KBM-7 (cell line): ENCODE data around the gene ATG5.
A peak's percentile ranks its signal among the peaks of the same experiment; 100 is the strongest.

ENCODE experiments used
- DNase-seq: peaks from one replicate; pipeline ENCODE4 v3.0.0-alpha.2; 2015
- in situ Hi-C: fragments of 300-500 bp; cut with MboI; formaldehyde crosslinking; loops from 2 replicates; pipeline ENCODE4 v1.14.3; 2020; ENCODE audit warnings: low sequenced_read_pairs, low pct_unique_long_range_greater_than_20kb, mixed read lengths

Gene ATG5

GRCh38 chr6:106318061-106318460 is 7.5 kb downstream of the ATG5 start:
- DNase-seq = no peak
- in situ Hi-C loops = no loop called here

GRCh38 chr6:106316375-106316766 is 9.2 kb downstream of the ATG5 start:
- in situ Hi-C loops = no loop called here
- no peak for DNase-seq

DNA sequence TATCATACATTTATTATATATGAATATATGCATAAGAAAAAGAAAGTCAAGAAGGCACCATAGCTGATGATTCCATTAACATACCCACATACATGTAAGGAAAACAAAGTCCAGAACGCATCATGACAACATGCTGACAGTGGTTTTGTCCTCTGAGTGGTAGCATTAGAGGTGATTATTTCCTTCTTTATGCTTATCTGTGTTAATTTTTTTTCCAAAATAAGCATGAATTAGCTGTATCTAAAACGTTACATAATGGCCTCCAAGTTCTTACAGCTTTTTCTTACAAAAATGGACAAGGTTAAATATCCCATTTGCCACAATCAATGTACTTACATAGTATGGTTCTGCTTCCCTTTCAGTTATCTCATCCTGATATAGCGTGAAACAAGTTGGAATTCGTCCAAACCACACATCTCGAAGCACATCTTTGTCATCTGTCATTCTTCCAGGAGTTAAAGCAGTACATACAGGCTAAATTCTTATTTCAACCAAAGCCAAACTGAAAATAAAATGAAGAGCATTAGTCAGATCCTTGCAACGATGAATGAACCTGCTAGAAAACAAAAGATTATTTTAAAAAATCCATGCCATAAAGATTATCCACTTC is 9.7 kb downstream of the ATG5 start:
- in situ Hi-C loops = no loop called here
- DNase-seq = peak; percentile 73

DNA sequence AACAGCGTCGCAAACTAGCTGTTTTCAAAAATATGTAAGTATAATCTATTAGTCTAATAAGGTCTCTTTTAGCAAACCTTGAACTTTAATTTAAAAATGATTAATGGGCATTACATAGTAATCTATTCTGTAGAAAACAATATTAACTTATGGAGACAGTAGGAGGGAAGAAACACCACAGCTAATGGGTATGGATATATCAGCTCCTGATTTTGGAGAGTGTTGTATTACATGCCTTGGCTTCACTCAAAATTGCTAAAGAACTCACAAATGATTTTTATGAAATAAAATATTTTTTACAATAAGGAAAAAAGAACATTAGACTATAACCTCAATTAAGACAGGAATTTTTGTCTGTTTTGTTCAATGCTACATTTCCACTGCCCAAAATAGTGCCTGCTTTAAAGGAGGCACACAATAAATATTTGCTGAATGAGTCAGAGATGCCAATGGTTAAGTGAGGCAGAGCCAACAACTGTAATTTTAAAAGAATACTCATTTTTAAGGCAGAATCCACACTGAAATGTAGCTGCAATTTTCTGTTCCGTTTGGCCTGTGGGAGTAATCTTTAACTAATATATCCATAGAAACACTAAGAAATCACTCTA is 15.7 kb downstream of the ATG5 start:
- no peak for DNase-seq
- in situ Hi-C loops = no loop called here

DNA sequence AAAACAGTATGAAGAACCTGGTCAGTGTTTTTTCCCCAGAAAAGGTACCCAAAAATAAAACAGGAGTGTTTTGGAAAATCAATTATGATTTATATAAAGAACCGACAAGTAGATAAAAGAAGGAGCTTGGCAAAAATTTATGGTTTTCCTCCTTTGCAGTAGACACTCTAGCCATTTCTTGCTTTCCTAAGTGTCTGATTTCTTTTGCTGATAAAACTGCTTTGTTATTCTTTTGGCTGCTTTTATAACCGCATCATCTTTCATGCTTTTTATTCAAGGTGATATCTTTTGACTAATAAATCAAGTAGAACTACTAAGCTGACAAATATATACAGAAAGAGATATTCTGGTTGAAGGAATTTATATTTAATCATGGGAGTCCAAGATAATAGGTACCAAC is 16.6 kb downstream of the ATG5 start:
- DNase-seq = no peak
- in situ Hi-C loops = no loop called here

DNA sequence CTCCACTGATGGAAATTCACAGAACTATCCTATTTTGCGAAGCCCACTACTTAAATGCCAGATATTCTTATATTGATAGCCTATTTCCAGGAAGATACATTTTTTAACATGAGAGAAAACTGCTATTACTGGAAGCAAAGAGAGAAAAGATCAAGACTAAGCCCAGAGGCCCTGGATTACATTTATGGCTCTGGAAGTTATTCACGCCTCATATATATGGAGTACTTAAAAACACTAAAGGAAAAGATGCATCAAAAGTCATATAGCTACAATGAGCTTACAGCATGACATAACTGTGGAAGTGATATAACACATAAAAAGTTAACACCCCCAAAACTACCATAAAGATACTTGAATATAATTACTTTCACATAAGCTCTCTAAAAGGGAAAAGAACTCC is 19.8 kb downstream of the ATG5 start:
- in situ Hi-C loops = no loop called here
- no peak for DNase-seq

DNA sequence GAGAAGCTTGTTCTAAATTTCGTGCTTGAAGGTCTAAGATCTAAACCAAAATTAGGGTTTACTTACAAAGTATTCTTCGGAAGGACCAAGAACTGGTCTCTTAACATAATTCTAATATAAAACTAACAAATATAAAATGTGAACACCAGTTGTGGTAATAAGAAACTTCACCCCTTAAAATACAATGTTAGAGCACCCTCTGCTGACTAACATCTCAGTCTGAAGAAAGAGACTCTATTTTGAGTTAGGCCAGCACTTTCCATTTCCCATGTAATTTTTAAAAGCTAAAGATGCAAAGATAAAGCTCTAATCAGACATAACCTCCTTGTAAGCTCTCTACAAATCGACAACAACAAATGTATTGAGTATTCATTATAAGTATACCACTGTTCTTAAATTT is 24.6 kb downstream of the ATG5 start:
- in situ Hi-C loops = no loop called here

DNA sequence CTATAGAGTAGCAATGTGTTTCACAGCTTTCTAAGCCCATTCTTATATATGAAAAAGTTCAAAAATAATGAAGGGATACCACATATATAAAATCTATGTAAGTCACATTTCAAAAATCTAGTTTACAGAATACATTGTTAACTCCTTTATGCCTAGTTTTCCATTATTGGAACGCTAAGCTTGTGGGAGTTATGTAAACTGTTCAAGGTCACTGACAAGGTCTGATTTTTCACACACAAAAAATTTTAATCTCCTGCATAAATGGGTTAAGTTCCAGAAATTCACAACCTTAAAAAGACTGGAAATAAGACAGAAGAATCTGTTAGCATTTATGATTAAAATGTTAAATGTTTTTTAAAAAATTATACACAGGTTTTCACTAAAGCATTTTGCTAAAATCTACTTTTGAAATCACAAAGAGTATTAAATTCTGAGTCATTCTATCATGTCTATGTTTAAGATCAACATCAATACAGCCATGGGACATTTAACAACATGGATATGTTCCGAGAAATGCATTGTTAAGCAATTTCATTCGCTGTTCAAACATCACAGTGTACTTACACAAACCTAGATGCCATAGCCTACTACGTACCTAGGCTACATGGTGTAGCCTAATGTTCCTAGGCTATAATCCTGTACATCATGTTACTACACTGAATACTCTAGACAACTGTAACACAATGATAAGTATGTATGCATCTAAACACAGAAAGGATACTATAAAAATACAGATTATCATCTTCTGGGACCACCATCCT is 25.4 kb downstream of the ATG5 start:
- DNase-seq = no peak
- in situ Hi-C loops = no loop called here

More for the DNA sequence above, 24.6 kb downstream of the ATG5 start:
- DNase-seq = peak; percentile 29

DNA sequence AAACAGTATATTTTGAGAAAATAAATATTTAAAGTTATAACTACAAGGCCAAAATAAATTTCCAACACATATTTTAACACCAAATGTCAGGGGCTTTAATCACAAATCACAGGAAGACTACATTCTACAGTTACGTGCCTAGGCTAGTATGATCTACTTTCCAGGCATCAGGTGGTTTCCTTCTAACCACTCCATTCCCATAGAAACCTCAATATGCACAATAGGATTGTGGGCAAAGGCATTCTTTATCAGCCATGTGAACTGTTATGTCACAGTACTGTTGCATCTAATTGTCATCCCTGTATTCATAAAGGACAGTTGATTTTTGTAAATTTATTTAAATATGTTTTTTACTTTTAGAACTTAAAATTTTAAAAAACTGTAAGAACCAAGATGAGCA is 32.4 kb downstream of the ATG5 start:
- in situ Hi-C loops = no loop called here
- no peak for DNase-seq

DNA sequence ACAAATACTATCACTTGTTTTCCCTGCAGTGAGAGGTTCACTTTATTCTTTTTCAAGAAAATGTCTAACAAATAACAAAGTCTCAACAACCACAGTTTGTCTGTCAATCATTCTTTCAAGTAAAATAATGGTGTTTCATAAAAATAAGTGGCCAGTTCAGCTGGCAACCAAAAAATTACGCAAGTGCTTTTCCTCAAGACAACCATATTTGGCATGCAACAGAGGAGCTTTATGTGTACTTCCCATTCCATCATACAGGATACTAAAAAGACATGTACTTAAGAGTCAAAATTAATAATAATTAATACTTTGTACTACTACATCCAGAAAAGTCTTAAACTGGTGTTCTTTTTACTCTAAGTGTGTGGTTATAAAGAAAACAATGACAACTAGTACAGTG is 34.6 kb downstream of the ATG5 start:
- in situ Hi-C loops = no loop called here
- DNase-seq = no peak

- in situ Hi-C loops = no loop called here
- no peak for DNase-seq
These were observed 35.5 kb downstream of the ATG5 start for GRCh38 chr6:106290032-106290431.

- DNase-seq = no peak
- in situ Hi-C loops = no loop called here
These were observed 38.3 kb downstream of the ATG5 start for GRCh38 chr6:106287215-106287614.

GRCh38 chr6:106286746-106287145 is 38.8 kb downstream of the ATG5 start:
- DNase-seq = no peak
- in situ Hi-C loops = no loop called here

DNA sequence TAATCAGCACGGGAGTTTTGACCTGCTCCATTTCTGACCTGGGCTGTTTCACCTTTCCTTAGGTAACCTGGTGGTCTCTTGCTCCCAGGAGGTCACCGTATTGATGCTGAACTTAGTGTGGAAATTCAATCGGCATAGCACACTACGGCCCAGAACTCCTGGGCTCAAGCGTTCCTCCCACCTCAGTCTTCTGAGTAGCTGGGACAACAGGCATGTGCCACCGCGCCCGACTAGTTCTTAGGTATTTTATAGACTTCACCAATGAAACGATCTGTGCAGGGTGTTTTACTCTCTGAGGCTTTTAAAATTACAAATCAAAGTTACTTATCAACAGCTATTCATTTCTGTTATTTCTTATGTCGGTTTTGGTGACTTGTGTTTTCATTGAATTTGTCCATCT is 42.1 kb downstream of the ATG5 start:
- DNase-seq = no peak
- in situ Hi-C loops = no loop called here

DNA sequence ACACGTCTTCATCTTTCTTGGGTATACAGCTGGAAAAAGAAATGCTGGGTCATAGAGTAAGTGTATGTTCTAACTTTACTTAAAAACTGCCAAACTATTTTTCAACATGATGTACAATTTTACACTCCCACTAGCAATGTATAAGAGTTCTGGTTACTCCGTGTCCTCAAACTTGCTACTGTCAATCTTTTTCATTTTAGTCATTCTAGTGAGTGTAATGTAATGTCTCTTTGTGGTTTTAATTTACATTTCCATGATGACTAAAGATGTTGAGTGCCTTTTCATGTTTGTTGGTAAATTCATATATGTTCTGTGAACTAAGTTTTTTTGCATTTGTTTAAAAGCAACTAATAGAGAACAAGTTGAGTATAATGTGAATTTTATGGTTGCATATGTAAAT is 43.9 kb downstream of the ATG5 start:
- DNase-seq = no peak
- in situ Hi-C loops = no loop called here

DNA sequence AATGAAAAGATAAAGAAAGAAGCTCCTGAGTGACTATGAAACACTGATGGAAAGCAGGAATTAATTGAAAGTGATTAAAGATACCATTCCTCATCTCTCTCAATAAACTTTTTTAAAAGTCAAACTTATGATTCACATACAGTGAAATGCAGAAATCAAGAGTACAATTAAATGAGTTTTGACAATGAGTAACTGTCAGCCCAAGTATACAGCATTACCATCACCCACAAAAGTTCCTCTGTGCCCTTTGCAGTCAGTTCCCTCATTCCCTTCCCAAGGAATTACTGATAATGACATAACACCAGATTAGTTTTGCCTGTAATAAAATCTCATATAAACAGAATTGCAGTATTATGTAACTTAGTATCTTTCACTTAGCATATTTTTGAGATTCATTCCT is 44.5 kb downstream of the ATG5 start:
- DNase-seq = no peak
- in situ Hi-C loops = no loop called here

DNA sequence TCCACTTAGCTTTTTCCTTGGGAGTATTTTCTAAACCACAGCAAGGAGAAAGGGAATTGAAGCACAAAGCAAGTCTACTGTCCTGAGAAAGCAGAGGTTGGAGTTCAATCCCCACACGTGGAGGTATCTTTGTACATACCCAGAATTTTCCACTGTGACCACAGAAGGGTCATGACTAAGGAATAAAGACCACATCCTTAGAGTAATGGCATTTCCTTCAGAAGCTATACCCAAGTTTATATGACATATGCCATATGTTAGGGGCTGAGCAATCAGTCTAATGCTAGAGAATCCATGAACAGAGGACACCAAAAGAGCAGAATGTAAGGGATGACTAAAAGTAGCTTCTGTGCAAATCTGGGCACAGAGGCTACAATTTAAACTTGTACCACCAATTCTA is 46.4 kb downstream of the ATG5 start:
- in situ Hi-C loops = no loop called here
- DNase-seq = no peak

- no peak for DNase-seq
- in situ Hi-C loops = no loop called here
These were observed 49.9 kb downstream of the ATG5 start for GRCh38 chr6:106275692-106276091.

DNA sequence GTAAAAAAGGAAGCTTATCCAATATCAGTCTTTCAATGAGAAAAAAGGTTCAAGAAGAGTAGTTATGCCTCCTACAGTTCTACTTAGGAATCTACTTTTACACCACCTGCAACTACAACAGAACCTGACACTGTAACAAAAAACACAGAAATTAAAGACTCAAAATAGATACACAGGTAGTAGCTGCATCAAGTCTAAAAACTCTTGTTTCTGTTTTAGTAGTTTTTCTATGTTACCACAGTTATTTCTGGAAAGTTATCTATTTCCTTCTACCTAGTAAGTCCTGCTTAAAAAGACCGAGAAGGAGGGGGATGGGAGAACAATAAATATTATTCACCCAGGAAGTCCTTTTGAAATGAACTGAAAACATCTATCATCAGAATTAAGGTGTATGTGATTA is 52.5 kb downstream of the ATG5 start:
- in situ Hi-C loops = no loop called here
- no peak for DNase-seq

DNA sequence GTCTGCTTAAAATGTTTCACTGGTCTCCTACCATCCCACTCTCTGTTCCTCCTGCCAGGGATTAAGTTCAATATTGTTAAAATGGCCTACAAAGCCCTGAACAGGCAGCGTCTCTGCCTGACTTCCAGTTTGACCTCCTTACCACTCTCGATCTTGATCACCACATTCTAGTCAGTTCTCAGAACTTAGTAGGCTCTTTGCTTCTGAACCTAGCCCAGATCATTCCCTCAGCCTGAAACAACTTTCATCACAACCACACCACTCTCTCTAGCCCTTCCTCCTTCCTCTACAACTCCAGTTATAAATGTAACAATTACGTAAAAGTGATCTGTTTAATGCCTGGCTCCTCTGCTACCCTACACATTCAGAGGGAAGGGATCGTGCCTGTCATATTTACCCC is 53.3 kb downstream of the ATG5 start:
- DNase-seq = no peak
- in situ Hi-C loops = no loop called here

GRCh38 chr6:106270414-106270813 is 55.1 kb downstream of the ATG5 start:
- no peak for DNase-seq
- in situ Hi-C loops = no loop called here
